HCT116 (cell line): Measurements from ENCODE around the gene GPX4. TPM values are rescaled to one million over a fixed set of nuclear protein-coding genes. Genes with fewer than 3 reads are reported as not detected.

ENCODE experiments used
- ATAC-seq: fragments of 200-7000 bp; cut with Tn5 transposase; 2 replicates; pipeline ENCODE4 v1.9.1; 2020; ENCODE audit warnings: mild to moderate bottlenecking, moderate library complexity
- BruUV-seq: library from RNA; stranded (reverse); fragments of 400-500 nt; replicated peaks from 2 replicates; lab custom pipeline; 2021; lab: Mats Ljungman, UMichigan
- CTCF ChIA-PET: fragments of 300-600 bp; sonication (Branson Sonifier 250); formaldehyde crosslinking; loops from one replicate; lab custom pipeline; 2021; ENCODE audit warnings: antibody characterized with exemption; lab: Charles Lee
- POLR2A ChIA-PET: fragments of 300-600, 350-600 bp; sonication (Branson Sonifier 250); formaldehyde crosslinking; loops from one replicate; lab custom pipeline; 2021; ENCODE audit warnings: antibody characterized with exemption; lab: Charles Lee
- RAD21 ChIA-PET, 2 experiments: fragments of 300-600 bp; sonication (Branson Sonifier 250); formaldehyde crosslinking; loops; one replicate each; lab custom pipeline; 2023; ENCODE audit warnings: low total read pairs in 2 of 2; ENCODE audit not compliant: uncharacterized antibody in 2 of 2, unreplicated experiment in 2 of 2, low non-redundant PET in 1 of 2; lab: Charles Lee
- DNase-seq: peaks from one replicate; pipeline ENCODE4 v3.0.0-alpha.2; 2010; ENCODE audit warnings: low read depth, low spot score
- H2AFZ ChIP-seq: fragments of 200-600 bp; shearing (Covaris generic), sonication (generic); 2 replicates; pipeline ENCODE4 v1.6.1; 2017; ENCODE audit warnings: low read depth, mixed run types, mixed read lengths, antibody characterized with exemption, low read length; ENCODE audit not compliant: poor library complexity, severe bottlenecking
- H3K27ac ChIP-seq: 2 replicates; pipeline ENCODE4 v1.5.1; 2012; ENCODE audit warnings: low read depth, low read length
- H3K27me3 ChIP-seq: fragments of 200-600 bp; sonication (generic); 2 replicates; pipeline ENCODE4 v1.6.1; 2016; ENCODE audit warnings: mixed run types, low read length, mixed read lengths; ENCODE audit not compliant: insufficient read depth
- H3K36me3 ChIP-seq, 2 experiments: fragments of 200-500 bp in 1 of 2; fragments of 200-600 bp in 1 of 2; sonication (Bioruptor generic) in 1 of 2; sonication (generic) in 1 of 2; 2 replicates each; pipeline versions ENCODE4 v1.5.1 to v1.6.1; 2014 to 2016; ENCODE audit warnings: low read length in 2 of 2, inconsistent platforms in 1 of 2, mixed read lengths in 1 of 2, mixed run types in 1 of 2; ENCODE audit not compliant: insufficient read depth in 2 of 2, control insufficient read depth in 1 of 2
- H3K4me1 ChIP-seq, 2 experiments: fragments of 200-600 bp in 1 of 2; sonication (generic) in 1 of 2; 2 replicates each; pipeline versions ENCODE4 v1.5.1 to v1.6.1; 2012 to 2017; ENCODE audit warnings: low read length in 2 of 2, inconsistent platforms in 1 of 2, mild to moderate bottlenecking in 1 of 2, mixed read lengths in 1 of 2, mixed run types in 1 of 2, moderate library complexity in 1 of 2; ENCODE audit not compliant: insufficient read depth in 2 of 2, control insufficient read depth in 1 of 2
- H3K4me2 ChIP-seq: fragments of 200-600 bp; sonication (generic); 2 replicates; pipeline ENCODE4 v1.6.1; 2017; ENCODE audit warnings: mixed run types, low read length, mixed read lengths
- H3K4me3 ChIP-seq, 2 experiments: fragments of 200-600 bp in 1 of 2; sonication (generic) in 1 of 2; replicated peaks in 1 of 2; 2 replicates each; pipeline ENCODE4 v1.5.1; 2011 to 2016; ENCODE audit warnings: low read length in 2 of 2, control low read depth in 1 of 2, low read depth in 1 of 2, mild to moderate bottlenecking in 1 of 2, mixed read lengths in 1 of 2, mixed run types in 1 of 2
- H3K79me2 ChIP-seq: fragments of 200-600 bp; sonication (generic); 2 replicates; pipeline ENCODE4 v1.6.1; 2017; ENCODE audit warnings: mild to moderate bottlenecking, mixed run types, low read length, moderate library complexity, mixed read lengths; ENCODE audit not compliant: insufficient read depth
- H3K9ac ChIP-seq: fragments of 200-600 bp; sonication (generic); 2 replicates; pipeline ENCODE4 v1.6.1; 2016; ENCODE audit warnings: low read length, mixed read lengths
- H3K9me2 ChIP-seq: fragments of 200-600 bp; sonication (generic), shearing (Covaris generic); 2 replicates; pipeline ENCODE4 v1.6.1; 2017; ENCODE audit warnings: mixed run types, mild to moderate bottlenecking, moderate library complexity; ENCODE audit not compliant: insufficient read depth
- H3K9me3 ChIP-seq, 2 experiments: fragments of 200-500 bp in 1 of 2; fragments of 200-600 bp in 1 of 2; sonication (Bioruptor generic) in 1 of 2; sonication (generic) in 1 of 2; 2 replicates each; pipeline ENCODE4 v1.6.1; 2014 to 2017; ENCODE audit warnings: low read length in 2 of 2, mixed read lengths in 2 of 2, inconsistent platforms in 1 of 2, low read depth in 1 of 2, mild to moderate bottlenecking in 1 of 2, mixed run types in 1 of 2, moderate library complexity in 1 of 2; ENCODE audit not compliant: control insufficient read depth in 1 of 2, insufficient read depth in 1 of 2
- H4K20me1 ChIP-seq: fragments of 200-600 bp; sonication (generic), shearing (Covaris generic); 2 replicates; pipeline ENCODE4 v1.6.1; 2017; ENCODE audit warnings: mixed run types, mild to moderate bottlenecking, moderate library complexity; ENCODE audit not compliant: insufficient read depth
- CBX3 ChIP-seq: IDR thresholded peaks from 2 replicates; pipeline ENCODE4 v1.6.1; 2012; ENCODE audit warnings: low read depth
- CEBPB ChIP-seq: IDR thresholded peaks from 2 replicates; pipeline ENCODE4 v1.6.1; 2012; ENCODE audit warnings: low read depth
- FOSL1 ChIP-seq: IDR thresholded peaks from 2 replicates; pipeline ENCODE4 v1.6.1; 2012; ENCODE audit warnings: low read depth
- TCF7L2 ChIP-seq: IDR thresholded peaks from 2 replicates; pipeline ENCODE4 v1.7.0; 2011; ENCODE audit warnings: borderline replicate concordance, inconsistent platforms; ENCODE audit not compliant: insufficient read depth, insufficient read length; ENCODE audit errors: extremely low read depth
- ZNF274 ChIP-seq: fragments of 200-500 bp; sonication (Bioruptor generic); IDR thresholded peaks from 2 replicates; pipeline ENCODE4 v1.6.1; 2014; ENCODE audit warnings: mild to moderate bottlenecking, low read depth, low read length, inconsistent platforms
- intact Hi-C: fragments of 100-400 bp; cut with micrococcal nuclease; formaldehyde crosslinking; loops from 2 replicates; pipeline ENCODE4 v1.10.0; 2022
- total RNA-seq: library from RNA; stranded (reverse); gene quantifications from one replicate; pipeline ENCODE4 v1.2.1, GENCODE V29; 2021; ENCODE audit not compliant: unreplicated experiment

Gene GPX4
- total RNA-seq, 1 experiment from 2014 or later = 481 TPM

GRCh38 chr19:1143828-1144399 is 40.1 kb downstream of the GPX4 start:
- H4K20me1 ChIP-seq = no peaks in the 10 kb centered on the region
- POLR2A ChIA-PET = no interaction called here
- TF ChIP-seq FOSL1 = no peak
- no peak for TF ChIP-seq TCF7L2
- TF ChIP-seq CBX3 = no peak
- no peak for TF ChIP-seq ZNF274
- TF ChIP-seq, all 23 proteins: peak for 0
- no peak overlapping the region for H2AFZ ChIP-seq
- intact Hi-C loops = no loop called here
- no TSS peak for BruUV-seq
- no peaks in the 10 kb centered on the region for H3K4me1 ChIP-seq
- DNase-seq = no peak
- no peak for ATAC-seq
- RAD21 ChIA-PET = no interaction called here
- CTCF ChIA-PET = no interaction called here
- no peak overlapping the region; the same call in 1 of the 2 replicates for H3K27ac ChIP-seq
- H3K4me2 ChIP-seq = no peak overlapping the region
- no peak overlapping the region for H3K4me3 ChIP-seq
- H3K36me3 ChIP-seq = peaks cover 2 to 4% of the 10 kb centered on the region in 2 experiments; a peak in 2 of 4 replicates
- no peak overlapping the region for H3K9ac ChIP-seq
- no peaks in the 10 kb centered on the region for H3K9me3 ChIP-seq
- H3K27me3 ChIP-seq = no peaks in the 10 kb centered on the region
- H3K9me2 ChIP-seq = no peaks in the 10 kb centered on the region
- no peaks in the 10 kb centered on the region; the same call in 1 of the 2 replicates for H3K79me2 ChIP-seq

DNA sequence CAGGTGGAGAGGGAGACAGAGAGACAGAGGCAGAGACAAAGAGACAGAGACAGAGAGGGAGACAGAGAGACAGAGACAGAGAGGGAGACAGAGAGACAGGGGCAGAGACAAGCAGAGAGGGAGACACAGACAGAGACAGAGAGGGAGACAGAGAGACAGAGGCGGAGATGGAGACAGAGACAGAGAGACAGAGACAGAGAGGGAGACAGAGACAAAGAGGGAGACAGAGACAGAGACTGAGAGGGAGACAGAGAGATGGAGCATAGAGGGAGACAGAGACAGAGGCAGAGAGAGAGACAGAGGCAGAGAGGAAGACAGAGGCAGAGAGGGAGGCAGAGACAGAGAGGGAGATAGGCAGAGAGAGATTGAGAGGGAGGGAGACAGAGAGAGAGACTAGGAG is 40.9 kb downstream of the GPX4 start:
- no peak for ATAC-seq
- H3K4me1 ChIP-seq = no peaks in the 10 kb centered on the region
- H3K27me3 ChIP-seq = no peaks in the 10 kb centered on the region
- no peak overlapping the region for H2AFZ ChIP-seq
- intact Hi-C loops = no loop called here
- H3K4me2 ChIP-seq = no peak overlapping the region
- no peaks in the 10 kb centered on the region for H3K9me2 ChIP-seq
- ChIA-PET POLR2A (no interaction called here), CTCF (no interaction called here), RAD21 (no interaction called here)
- peaks cover 2 to 4% of the 10 kb centered on the region in 2 experiments; a peak in 2 of 4 replicates for H3K36me3 ChIP-seq
- no peaks in the 10 kb centered on the region for H3K9me3 ChIP-seq
- BruUV-seq = no TSS peak
- H3K27ac ChIP-seq = no peak overlapping the region
- H3K79me2 ChIP-seq = no peaks in the 10 kb centered on the region; the same call in 1 of the 2 replicates
- no peak for DNase-seq
- TF ChIP-seq CEBPB = no peak
- no peak overlapping the region for H3K9ac ChIP-seq
- no peak overlapping the region for H3K4me3 ChIP-seq
- H4K20me1 ChIP-seq = no peaks in the 10 kb centered on the region
